K562 (cell line): ENCODE measurements around the gene PTOV1. TPM values are rescaled to one million over a fixed set of nuclear protein-coding genes. Genes with fewer than 3 reads are reported as not detected.
A peak's percentile ranks its signal among the peaks of the same experiment; 100 is the strongest.

Source experiments
- PHF21A ChIP-seq: fragments of 450-650 bp; IDR thresholded peaks from 2 replicates; pipeline ENCODE4 v1.6.1; 2017; ENCODE audit warnings: low read depth, borderline replicate concordance
- POLR3G ChIP-seq: IDR thresholded peaks from 2 replicates; pipeline ENCODE4 v1.6.1; 2011; ENCODE audit not compliant: insufficient read length, insufficient replicate concordance; ENCODE audit errors: extremely low read depth
- RBM25 ChIP-seq: fragments of 200-400 bp; formaldehyde crosslinking; IDR thresholded peaks from 2 replicates; pipeline ENCODE4 v1.6.1; 2018; ENCODE audit warnings: low read length, low read depth, moderate library complexity; ENCODE audit not compliant: severe bottlenecking
- RBM34 ChIP-seq: fragments of 200-400 bp; formaldehyde crosslinking; IDR thresholded peaks from 2 replicates; pipeline ENCODE4 v1.6.1; 2018; ENCODE audit warnings: low read length, borderline replicate concordance; ENCODE audit not compliant: insufficient read depth
- SP2 ChIP-seq: IDR thresholded peaks from 2 replicates; pipeline ENCODE4 v1.6.1; 2011; ENCODE audit warnings: mild to moderate bottlenecking, low read depth, low read length, moderate library complexity; ENCODE audit not compliant: poor library complexity, severe bottlenecking; ENCODE audit errors: extremely low read depth
- TARDBP ChIP-seq: fragments of 450-650 bp; IDR thresholded peaks from 2 replicates; pipeline ENCODE4 v1.6.1; 2016
- TEAD2 ChIP-seq: fragments of 450-650 bp; IDR thresholded peaks from 2 replicates; pipeline ENCODE4 v1.6.1; 2016; ENCODE audit warnings: missing genetic modification characterization, control low read depth, missing compliant biosample characterization
- ZKSCAN1 ChIP-seq: fragments of 150-350 bp; IDR thresholded peaks from 2 replicates; pipeline ENCODE4 v1.6.1; 2016; ENCODE audit warnings: low read depth, low read length
- ZNF133 ChIP-seq: fragments of 250-450 bp; sonication (Bioruptor Pico); IDR thresholded peaks from 2 replicates; pipeline ENCODE4 v1.4.0; 2020; ENCODE audit warnings: mild to moderate bottlenecking
- ZNF239 ChIP-seq: fragments of 250-450 bp; sonication (Bioruptor Pico); IDR thresholded peaks from 2 replicates; pipeline ENCODE4 v1.4.0; 2020; ENCODE audit warnings: mild to moderate bottlenecking
- ZNF444 ChIP-seq: fragments of 250-450 bp; sonication (Bioruptor Pico); IDR thresholded peaks from 2 replicates; pipeline ENCODE4 v1.4.0; 2020; ENCODE audit warnings: mild to moderate bottlenecking, moderate library complexity
- ZNF57 ChIP-seq: fragments of 450-650 bp; formaldehyde crosslinking; IDR thresholded peaks from 2 replicates; pipeline ENCODE4 v1.4.0; 2020; ENCODE audit warnings: mild to moderate bottlenecking, moderate library complexity
- ZNF764 ChIP-seq: fragments of 250-450 bp; sonication (Bioruptor Pico); IDR thresholded peaks from 2 replicates; pipeline ENCODE4 v1.4.0; 2020; ENCODE audit warnings: low read depth, mild to moderate bottlenecking, moderate library complexity
- polyA plus RNA-seq, 8 experiments: library from polyadenylated mRNA; depleted of rRNA in 4 of 8; stranded (reverse) in 5 of 8; unstranded in 3 of 8; fragments of >200 nt; fragmentation: Nextera tagmentation in 2 of 8; fragmentation: Illumina TruSeq in 1 of 8; extraction: Ambion mirVana in 2 of 8; extraction: Trizol in 1 of 8; gene quantifications; 2 replicates each; pipeline versions ENCODE4 v1.2.1 to v1.2.3, GENCODE V29; 2011 to 2014; ENCODE audit warnings: inconsistent platforms in 1 of 8, missing spikeins in 1 of 8
- total RNA-seq, 7 experiments: library from RNA; depleted of rRNA in 6 of 7; stranded (reverse); fragments of >200 nt in 6 of 7; fragmentation: Illumina TruSeq in 2 of 7; extraction: Trizol in 2 of 7; gene quantifications; 2 replicates each; pipeline versions ENCODE4 v1.2.1 to v1.2.3, GENCODE V29; 2011 to 2021; ENCODE audit warnings: low replicate concordance in 1 of 7
- TF ChIP-seq, protein P1 (sequence below): fragments of 450-650 bp; formaldehyde crosslinking; IDR thresholded peaks from 2 replicates; pipeline ENCODE4 v1.4.0; 2020; ENCODE audit warnings: mild to moderate bottlenecking, moderate library complexity
- TF ChIP-seq, protein P2 (sequence below): fragments of 250-450 bp; sonication (Bioruptor Pico); IDR thresholded peaks from 2 replicates; pipeline ENCODE4 v1.5.0; 2021
- TF ChIP-seq, protein P3 (sequence below): sonication (generic); formaldehyde crosslinking; IDR thresholded peaks from 2 replicates; pipeline ENCODE4 v1.8.0; 2023; ENCODE audit warnings: mild to moderate bottlenecking, missing genetic modification reagents
- TF ChIP-seq, protein P4 (sequence below): sonication (generic); formaldehyde crosslinking; IDR thresholded peaks from 2 replicates; pipeline ENCODE4 v1.5.0; 2020; ENCODE audit warnings: missing genetic modification reagents

Gene PTOV1
- total and polyA plus RNA-seq, 9 of the 15 experiments (the other 6 are each of a cell fraction or from before 2014, with no cell fraction given) = 4.9 to 169 (median 43.5) TPM

DNA sequence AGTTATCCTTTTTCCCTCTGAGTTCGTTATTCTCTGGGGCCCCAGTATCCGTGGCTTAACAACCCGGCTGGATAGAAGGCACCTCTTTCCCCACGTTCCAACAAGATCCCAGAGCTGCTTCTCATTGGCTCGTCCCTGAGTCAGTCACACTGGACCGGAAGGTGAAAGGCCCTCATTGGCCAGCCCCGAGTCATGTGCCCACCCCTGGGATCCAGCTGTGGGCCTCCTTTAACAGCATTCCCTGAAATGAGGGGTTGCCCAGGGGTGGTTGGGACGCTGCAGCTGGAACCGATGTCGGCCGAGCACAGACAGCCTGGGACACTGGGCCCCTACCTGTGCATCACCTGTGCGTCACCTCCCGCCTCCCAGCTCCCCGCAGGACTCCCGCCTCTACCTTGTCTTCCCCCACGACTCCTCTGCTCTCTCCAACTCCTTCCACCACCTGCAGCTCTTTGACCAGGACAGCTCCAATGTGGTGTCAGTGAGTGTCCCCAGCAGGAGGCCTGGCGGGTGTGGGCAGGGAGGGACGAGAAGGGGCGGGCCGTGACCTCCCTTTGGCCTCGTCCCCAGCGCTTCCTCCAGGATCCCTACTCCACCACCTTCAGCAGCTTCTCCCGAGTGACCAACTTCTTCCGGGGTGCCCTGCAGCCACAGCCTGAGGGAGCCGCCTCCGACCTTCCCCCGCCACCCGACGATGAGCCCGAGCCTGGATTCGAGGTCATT, 30.9 kb downstream of the PTOV1 start (continued):
- TF ChIP-seq ZNF444 (no peak), ZNF239 (CRISPR knock-in tag) (no peak), ZKSCAN1 (no peak), ZNF57 (no peak), RBM25 (peak; percentile 54), POLR3G (no peak), PHF21A (no peak), ZNF133 (CRISPR knock-in tag) (no peak), ZNF764 (no peak), SP2 (peak; percentile 62), TEAD2 (no peak), RBM34 (no peak), TARDBP (no peak)
- TF ChIP-seq, protein P1, sequence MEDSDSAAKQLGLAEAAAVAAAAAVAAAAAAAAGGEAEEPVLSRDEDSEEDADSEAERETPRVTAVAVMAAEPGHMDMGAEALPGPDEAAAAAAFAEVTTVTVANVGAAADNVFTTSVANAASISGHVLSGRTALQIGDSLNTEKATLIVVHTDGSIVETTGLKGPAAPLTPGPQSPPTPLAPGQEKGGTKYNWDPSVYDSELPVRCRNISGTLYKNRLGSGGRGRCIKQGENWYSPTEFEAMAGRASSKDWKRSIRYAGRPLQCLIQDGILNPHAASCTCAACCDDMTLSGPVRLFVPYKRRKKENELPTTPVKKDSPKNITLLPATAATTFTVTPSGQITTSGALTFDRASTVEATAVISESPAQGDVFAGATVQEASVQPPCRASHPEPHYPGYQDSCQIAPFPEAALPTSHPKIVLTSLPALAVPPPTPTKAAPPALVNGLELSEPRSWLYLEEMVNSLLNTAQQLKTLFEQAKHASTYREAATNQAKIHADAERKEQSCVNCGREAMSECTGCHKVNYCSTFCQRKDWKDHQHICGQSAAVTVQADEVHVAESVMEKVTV (CRISPR knock-in tag) = no peak
- TF ChIP-seq, protein P2, sequence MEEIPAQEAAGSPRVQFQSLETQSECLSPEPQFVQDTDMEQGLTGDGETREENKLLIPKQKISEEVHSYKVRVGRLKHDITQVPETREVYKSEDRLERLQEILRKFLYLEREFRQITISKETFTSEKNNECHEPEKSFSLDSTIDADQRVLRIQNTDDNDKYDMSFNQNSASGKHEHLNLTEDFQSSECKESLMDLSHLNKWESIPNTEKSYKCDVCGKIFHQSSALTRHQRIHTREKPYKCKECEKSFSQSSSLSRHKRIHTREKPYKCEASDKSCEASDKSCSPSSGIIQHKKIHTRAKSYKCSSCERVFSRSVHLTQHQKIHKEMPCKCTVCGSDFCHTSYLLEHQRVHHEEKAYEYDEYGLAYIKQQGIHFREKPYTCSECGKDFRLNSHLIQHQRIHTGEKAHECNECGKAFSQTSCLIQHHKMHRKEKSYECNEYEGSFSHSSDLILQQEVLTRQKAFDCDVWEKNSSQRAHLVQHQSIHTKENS (CRISPR knock-in tag) = no peak
- TF ChIP-seq, protein P3, sequence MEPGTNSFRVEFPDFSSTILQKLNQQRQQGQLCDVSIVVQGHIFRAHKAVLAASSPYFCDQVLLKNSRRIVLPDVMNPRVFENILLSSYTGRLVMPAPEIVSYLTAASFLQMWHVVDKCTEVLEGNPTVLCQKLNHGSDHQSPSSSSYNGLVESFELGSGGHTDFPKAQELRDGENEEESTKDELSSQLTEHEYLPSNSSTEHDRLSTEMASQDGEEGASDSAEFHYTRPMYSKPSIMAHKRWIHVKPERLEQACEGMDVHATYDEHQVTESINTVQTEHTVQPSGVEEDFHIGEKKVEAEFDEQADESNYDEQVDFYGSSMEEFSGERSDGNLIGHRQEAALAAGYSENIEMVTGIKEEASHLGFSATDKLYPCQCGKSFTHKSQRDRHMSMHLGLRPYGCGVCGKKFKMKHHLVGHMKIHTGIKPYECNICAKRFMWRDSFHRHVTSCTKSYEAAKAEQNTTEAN (CRISPR knock-in tag) = no peak
- TF ChIP-seq, protein P4, sequence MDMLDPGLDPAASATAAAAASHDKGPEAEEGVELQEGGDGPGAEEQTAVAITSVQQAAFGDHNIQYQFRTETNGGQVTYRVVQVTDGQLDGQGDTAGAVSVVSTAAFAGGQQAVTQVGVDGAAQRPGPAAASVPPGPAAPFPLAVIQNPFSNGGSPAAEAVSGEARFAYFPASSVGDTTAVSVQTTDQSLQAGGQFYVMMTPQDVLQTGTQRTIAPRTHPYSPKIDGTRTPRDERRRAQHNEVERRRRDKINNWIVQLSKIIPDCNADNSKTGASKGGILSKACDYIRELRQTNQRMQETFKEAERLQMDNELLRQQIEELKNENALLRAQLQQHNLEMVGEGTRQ (CRISPR knock-in tag) = peak; percentile 57
